Muscle of leg (tissue), 16 donors: ENCODE data around the gene INTS11. TPM values are rescaled to one million over a fixed set of nuclear protein-coding genes. Genes with fewer than 3 reads are reported as not detected.
"Not testable (repeated sequence)": the region's sequence is repeated elsewhere in the genome, so short reads cannot be mapped to it uniquely, and the experiment has no call there.

Experiments
- DNase-seq: peaks from one replicate; pipeline ENCODE4 v3.0.0; 2013
- H3K27ac ChIP-seq: one replicate; pipeline ENCODE4 v1.5.1; 2013; ENCODE audit warnings: mild to moderate bottlenecking, low read length, control low read depth
- H3K27me3 ChIP-seq: one replicate; pipeline ENCODE4 v1.6.1; 2013; ENCODE audit warnings: low read length; ENCODE audit not compliant: control insufficient read depth, insufficient read depth
- H3K36me3 ChIP-seq: one replicate; pipeline ENCODE4 v1.6.1; 2013; ENCODE audit warnings: low read length; ENCODE audit not compliant: control insufficient read depth, insufficient read depth
- H3K4me1 ChIP-seq: one replicate; pipeline ENCODE4 v1.6.1; 2013; ENCODE audit warnings: low read length; ENCODE audit not compliant: control insufficient read depth, insufficient read depth
- H3K4me3 ChIP-seq: one replicate; pipeline ENCODE4 v1.5.1; 2013; ENCODE audit warnings: low read length, control low read depth
- H3K9me3 ChIP-seq: replicated peaks from 2 replicates; pipeline ENCODE4 v1.6.1; 2013; ENCODE audit warnings: low read depth, low read length; ENCODE audit not compliant: control insufficient read depth
- WGBS: methylation state at CpG from one replicate; pipeline ENCODE4 v1.1.5; 2013; ENCODE audit warnings: missing lambda C conversion rate; ENCODE audit not compliant: insufficient coverage; 5-methylcytosine and 5-hydroxymethylcytosine counted together
- long read RNA-seq, 11 donors: transcript quantifications; one replicate each; lab custom pipeline, GENCODE V29; 2026
- polyA plus RNA-seq, 8 donors: library from polyadenylated mRNA; unstranded; fragments of 120-200 nt; gene quantifications; one replicate each; pipeline versions ENCODE4 v1.2.1 to v1.2.3, GENCODE V29; 2013; ENCODE audit warnings: inconsistent platforms in 1 of 8, low replicate concordance in 1 of 8; ENCODE audit not compliant: insufficient read length in 8 of 8, insufficient read depth in 1 of 8
- total RNA-seq: library from RNA; stranded (reverse); fragments of 120-200 nt; gene quantifications from one replicate; pipeline ENCODE4 v1.2.4, GENCODE V29; 2013

INTS11 gene
- total RNA-seq (55.9 TPM), polyA plus RNA-seq (100 to 1,000 TPM in 1 of 8 donors, 10 to 100 TPM in 7; 69.3 to 100 (median 86.6) TPM)
- long read RNA-seq, donor 1, transcript INTS11-208 (17 exons, 2,148 nt), result major isoform, 6 of 11 reads
- long read RNA-seq, donor 1, partial matches to known transcripts, result 0 of 11 reads
- long read RNA-seq, donor 1, other reads (novel, unspliced or antisense), result 0 of 11 reads
- long read RNA-seq, donor 2, partial matches to known transcripts, result 0 of 3 reads
- long read RNA-seq, donor 2, other reads (novel, unspliced or antisense), result 0 of 3 reads
- long read RNA-seq, donor 3, transcript INTS11-208 (17 exons, 2,148 nt), result major isoform, 11 of 14 reads
- long read RNA-seq, donor 3, partial matches to known transcripts, result 0 of 14 reads
- long read RNA-seq, donor 3, other reads (novel, unspliced or antisense), result 0 of 14 reads
- long read RNA-seq, donor 4, transcript INTS11-205 (4 exons, 1,104 nt), result major isoform, 7 of 19 reads
- long read RNA-seq, donor 4, partial matches to known transcripts, result 8 of 19 reads
- long read RNA-seq, donor 4, other reads (novel, unspliced or antisense), result 0 of 19 reads
- long read RNA-seq, donor 5, transcript INTS11-205 (4 exons, 1,104 nt), result minor isoform, 6 of 31 reads
- long read RNA-seq, donor 5, transcript INTS11-208 (17 exons, 2,148 nt), result major isoform, 14 of 31 reads
- long read RNA-seq, donor 5, partial matches to known transcripts, result 5 of 31 reads
- long read RNA-seq, donor 5, other reads (novel, unspliced or antisense), result 0 of 31 reads
- long read RNA-seq, donor 6, transcript INTS11-208 (17 exons, 2,148 nt), result major isoform, 9 of 31 reads
- long read RNA-seq, donor 6, transcript INTS11-205 (4 exons, 1,104 nt), result minor isoform, 6 of 31 reads
- long read RNA-seq, donor 6, partial matches to known transcripts, result 9 of 31 reads
- long read RNA-seq, donor 6, other reads (novel, unspliced or antisense), result 0 of 31 reads
- long read RNA-seq, donor 7, transcript INTS11-205 (4 exons, 1,104 nt), result minor isoform, 6 of 23 reads
- long read RNA-seq, donor 7, transcript INTS11-208 (17 exons, 2,148 nt), result major isoform, 11 of 23 reads
- long read RNA-seq, donor 7, partial matches to known transcripts, result 6 of 23 reads
- long read RNA-seq, donor 7, other reads (novel, unspliced or antisense), result 0 of 23 reads
- long read RNA-seq, donor 8, partial matches to known transcripts, result 0 of 8 reads
- long read RNA-seq, donor 8, other reads (novel, unspliced or antisense), result 0 of 8 reads
- long read RNA-seq, donor 9, transcript INTS11-208 (17 exons, 2,148 nt), result minor isoform, 5 of 14 reads
- long read RNA-seq, donor 9, transcript INTS11-205 (4 exons, 1,104 nt), result major isoform, 7 of 14 reads
- long read RNA-seq, donor 9, partial matches to known transcripts, result 0 of 14 reads
- long read RNA-seq, donor 9, other reads (novel, unspliced or antisense), result 0 of 14 reads
- long read RNA-seq, donor 10, transcript INTS11-208 (17 exons, 2,148 nt), result minor isoform, 5 of 15 reads
- long read RNA-seq, donor 10, transcript INTS11-205 (4 exons, 1,104 nt), result major isoform, 8 of 15 reads
- long read RNA-seq, donor 10, partial matches to known transcripts, result 0 of 15 reads
- long read RNA-seq, donor 10, other reads (novel, unspliced or antisense), result 0 of 15 reads
- long read RNA-seq, donor 11, partial matches to known transcripts, result 0 of 12 reads
- long read RNA-seq, donor 11, other reads (novel, unspliced or antisense), result 0 of 12 reads

DNA sequence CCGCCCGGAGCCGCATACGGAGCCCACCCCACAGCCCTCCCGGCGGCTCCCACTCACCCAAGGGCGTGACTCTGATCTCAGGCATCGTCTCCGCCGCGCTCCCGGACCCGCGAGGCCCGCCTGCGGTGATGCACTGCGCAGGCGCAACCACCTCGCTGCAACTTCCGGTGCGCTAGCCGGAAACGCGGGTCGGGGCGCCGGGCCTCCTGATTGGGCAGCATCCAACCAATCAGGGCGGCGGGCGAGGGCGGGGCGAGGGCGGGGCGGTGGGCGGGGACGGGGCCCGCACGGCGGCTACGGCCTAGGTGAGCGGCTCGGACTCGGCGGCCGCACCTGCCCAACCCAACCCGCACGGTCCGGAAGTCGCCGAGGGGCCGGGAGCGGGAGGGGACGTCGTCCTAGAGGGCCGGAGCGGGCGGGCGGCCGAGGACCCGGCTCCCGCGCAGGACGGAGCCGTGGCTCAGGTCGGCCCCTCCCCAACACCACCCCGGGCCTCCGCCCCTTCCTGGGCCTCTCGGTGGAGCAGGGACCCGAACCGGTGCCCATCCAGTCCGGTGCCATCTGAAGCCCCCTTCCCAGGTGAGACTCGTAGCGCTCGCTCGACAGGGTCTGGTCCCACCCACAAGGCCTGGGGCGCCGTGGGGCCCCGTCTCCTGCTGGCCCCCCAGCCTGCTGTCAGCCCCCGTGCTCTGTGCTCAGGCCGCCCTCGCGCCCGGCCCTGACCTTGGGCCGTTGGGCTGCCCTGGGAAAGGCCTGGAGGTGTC lies at the start of gene INTS11, which contains the start of gene CPTP:
INTS11 (minus strand) TSS at position 137 of the 764 bp plus-strand sequence; CDS start at position 85, 52 bp downstream.
CPTP (plus strand) TSS at position 279 of the 764 bp plus-strand sequence. CDS start 2,109 bp downstream, outside the sequence.
- Histone ChIP-seq H3K27ac (peak within 1 kb of the TSS; percentile 59), H3K4me3 (peak within 1 kb of the TSS; percentile 86), H3K9me3 (no peaks in the 10 kb centered on the region), H3K27me3 (no peaks in the 10 kb centered on the region), H3K4me1 (peaks cover 25% of the 10 kb centered on the region), H3K36me3 (peaks cover 52% of the 10 kb centered on the region)
- DNase-seq, result peak; percentile 95
- under 1% methylated on average over 82 of the region's 84 CpGs for WGBS

DNA sequence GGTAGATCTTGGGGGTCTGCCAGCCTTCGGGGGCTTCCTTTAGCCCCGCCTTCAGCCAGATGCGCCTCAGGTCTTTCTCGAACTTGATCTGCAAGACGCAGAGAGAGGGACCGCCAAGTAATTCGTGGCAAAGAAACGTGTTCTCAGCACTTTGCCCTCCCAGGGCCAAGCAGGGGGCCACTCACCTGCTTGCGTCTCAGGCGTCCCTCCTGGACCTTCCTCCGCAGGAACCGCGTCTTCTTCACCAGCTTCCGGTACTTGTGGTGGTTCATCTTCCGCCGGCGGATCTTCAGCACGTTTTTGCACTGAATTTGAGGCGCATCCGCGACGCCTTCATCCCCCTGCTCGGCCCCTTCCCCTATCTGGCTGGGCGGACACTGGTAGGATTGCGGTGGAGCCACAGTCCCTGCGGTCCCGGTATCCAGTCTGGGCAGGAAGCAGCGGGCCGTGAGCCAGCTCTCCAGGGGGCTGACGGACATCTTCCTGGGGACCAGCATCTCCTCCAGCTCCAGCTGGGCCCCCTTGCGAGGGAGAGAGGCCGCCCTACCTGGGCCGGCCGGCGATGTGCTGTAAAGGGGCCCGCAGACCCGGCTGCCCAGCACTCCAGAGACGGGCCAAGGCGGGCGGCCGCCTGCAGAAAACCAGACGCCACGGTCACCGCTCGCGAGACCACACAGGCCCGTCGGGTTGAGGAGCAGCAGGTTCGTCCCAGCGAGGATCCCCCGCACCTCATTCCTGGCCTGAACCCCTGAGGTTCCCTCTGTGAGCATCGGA lies 49.5 kb upstream of the INTS11 start:
- Histone ChIP-seq H3K27ac (no peak overlapping the region), H3K4me3 (peak overlapping the region; percentile 97), H3K36me3 (peaks cover 15% of the 10 kb centered on the region), H3K9me3 (no peaks in the 10 kb centered on the region), H3K27me3 (no peaks in the 10 kb centered on the region), H3K4me1 (peaks cover 31% of the 10 kb centered on the region)
- no peak for DNase-seq
- 52% methylated on average over 48 of the region's 52 CpGs for WGBS

DNA sequence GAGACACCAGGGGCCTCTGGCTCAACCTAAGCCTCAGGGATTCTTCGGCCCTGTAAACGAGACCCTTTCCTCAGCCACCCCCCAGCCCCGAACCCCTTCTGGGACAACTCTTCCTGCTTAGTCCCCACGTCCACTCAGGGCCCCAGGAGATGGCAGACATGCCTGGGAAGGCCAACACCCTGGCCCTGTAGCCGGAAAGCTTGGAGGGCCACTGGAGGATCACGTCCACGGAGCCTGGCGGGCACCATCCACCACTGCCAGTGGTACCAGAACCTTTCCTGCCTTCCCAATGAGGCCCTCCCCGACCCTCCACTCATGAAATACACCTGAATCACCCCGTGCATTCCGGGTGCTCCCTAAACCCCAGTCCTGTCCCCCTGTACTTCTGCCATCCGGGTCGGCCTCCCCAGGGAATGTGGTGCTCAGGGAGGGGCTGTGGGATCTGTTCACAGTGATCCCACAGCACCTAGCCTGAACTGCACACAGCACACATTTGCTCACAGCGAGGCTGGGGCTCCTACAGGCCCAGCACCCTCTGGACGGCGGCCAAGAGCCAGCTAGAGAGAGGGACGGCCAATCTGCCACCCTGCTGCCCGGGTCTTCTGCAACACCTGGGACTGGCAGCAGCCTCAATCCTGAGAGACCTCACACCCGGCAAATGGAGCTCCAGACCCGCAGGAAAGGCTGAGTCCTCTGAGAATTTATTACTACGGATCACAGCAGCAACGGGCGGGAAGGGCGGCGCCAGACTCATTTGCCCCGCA lies 48.8 kb upstream of the INTS11 start:
- peaks cover 15% of the 10 kb centered on the region for H3K36me3 ChIP-seq
- no peak overlapping the region for H3K27ac ChIP-seq
- H3K9me3 ChIP-seq, result no peaks in the 10 kb centered on the region
- no peak overlapping the region for H3K4me3 ChIP-seq
- 82% methylated on average over 23 of the region's 26 CpGs for WGBS
- no peak for DNase-seq
- H3K4me1 ChIP-seq, result peaks cover 31% of the 10 kb centered on the region
- no peaks in the 10 kb centered on the region for H3K27me3 ChIP-seq

DNA sequence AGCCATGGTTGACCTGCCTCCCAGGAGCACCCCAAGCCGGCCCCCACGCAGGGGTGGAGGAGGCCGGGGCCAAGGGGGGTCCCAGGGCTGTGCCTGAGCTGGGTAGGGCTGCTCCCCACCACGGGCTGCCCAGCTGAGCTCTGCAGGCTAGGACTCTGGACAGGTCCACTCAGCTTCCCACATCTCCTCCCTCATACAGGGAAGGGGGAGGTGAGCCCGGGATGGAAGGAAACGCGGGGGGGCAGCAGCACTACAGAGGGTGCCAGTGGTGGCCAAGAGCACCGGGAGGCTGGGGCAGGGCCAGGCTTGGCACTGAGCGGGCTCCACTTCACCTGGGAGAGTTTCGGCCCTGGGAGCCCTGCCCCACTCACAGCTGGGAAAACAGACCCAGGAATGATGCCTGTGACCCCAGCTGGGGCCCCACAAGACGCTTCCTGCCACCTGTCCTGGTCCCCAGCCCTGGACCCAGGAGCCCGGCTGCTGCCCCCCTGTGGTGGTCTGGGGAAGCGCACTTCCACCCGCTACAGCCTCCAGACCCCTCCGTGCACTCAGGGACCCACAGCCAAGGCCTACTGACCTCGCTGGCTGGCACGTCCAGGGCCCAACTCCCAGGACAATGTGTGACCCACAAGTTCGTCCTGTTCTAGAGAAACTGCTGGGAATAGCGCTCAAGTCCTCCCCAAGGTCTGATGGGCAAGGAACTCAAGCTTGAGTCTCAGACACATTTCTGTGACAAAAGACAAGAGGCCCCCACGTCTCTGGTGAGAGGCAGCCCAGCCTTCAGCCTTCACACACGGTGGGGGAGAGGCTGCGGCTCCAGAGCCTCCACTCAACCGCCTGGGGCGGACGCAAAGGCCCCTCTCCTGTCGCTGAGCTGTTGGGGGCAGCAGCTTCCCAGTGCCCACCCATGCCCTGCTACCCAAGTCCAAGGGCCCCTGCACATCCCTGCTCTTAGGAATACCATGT lies 47.6 kb upstream of the INTS11 start:
- Histone ChIP-seq H3K4me1 (peaks cover 31% of the 10 kb centered on the region), H3K9me3 (no peaks in the 10 kb centered on the region), H3K27me3 (no peaks in the 10 kb centered on the region), H3K4me3 (no peak overlapping the region), H3K36me3 (peaks cover 15% of the 10 kb centered on the region), H3K27ac (no peak overlapping the region)
- 37% methylated on average over 24 of the region's 26 CpGs for WGBS
- DNase-seq, result peak; percentile 57

DNA sequence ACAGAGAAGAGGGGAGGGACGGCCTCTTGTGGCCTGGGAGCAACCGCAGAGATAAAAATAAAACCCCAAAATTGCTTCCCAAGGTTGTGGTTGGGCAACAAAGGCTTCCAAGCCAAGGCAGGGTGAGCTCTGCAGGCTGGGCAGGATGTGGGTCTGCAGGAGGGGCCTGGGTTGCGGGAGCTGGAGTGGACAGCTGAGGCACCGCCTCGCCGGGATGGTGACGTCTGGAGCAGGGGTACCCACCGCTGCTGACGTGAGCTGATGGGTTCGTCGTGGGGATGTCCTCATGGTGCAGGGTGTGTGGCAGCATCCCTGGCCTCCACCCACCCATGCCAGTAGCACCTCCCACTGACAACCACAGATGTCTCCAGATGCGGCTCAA lies 46.9 kb upstream of the INTS11 start:
- 68% methylated on average over 4 of the region's 12 CpGs for WGBS
- no peaks in the 10 kb centered on the region for H3K27me3 ChIP-seq
- H3K36me3 ChIP-seq, result peaks cover 15% of the 10 kb centered on the region
- H3K9me3 ChIP-seq, result no peaks in the 10 kb centered on the region
- DNase-seq, result no peak
- no peak overlapping the region for H3K27ac ChIP-seq
- no peak overlapping the region for H3K4me3 ChIP-seq
- peaks cover 31% of the 10 kb centered on the region for H3K4me1 ChIP-seq

DNA sequence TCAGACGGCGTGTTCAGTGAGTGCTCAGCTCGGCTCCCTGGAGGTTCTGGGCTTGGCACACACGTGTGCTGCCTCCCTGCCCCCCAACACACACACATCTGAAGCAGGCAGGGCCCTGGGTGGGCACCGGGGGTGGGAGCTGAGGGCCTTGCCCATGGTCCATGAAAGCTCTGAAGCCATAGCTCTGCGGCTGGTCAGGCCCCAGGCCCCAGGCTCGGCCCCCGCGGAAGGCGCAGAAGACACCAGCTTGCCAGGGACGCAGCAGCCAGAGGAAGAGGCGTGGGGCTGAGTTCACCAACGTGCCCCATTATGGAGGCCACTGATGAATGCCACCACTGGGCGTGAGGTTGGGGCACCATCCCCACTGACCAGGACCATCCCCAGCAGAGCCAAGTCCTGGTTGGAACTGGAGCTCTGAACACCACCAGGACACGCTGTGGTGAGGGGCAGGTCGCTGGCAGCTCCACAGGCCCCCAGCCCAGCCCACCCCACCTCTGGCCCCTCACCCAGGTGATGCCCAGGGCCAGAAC lies 46.4 kb upstream of the INTS11 start:
- Histone ChIP-seq H3K4me1 (peaks cover 27% of the 10 kb centered on the region), H3K27ac (no peak overlapping the region), H3K36me3 (peaks cover 15% of the 10 kb centered on the region), H3K27me3 (no peaks in the 10 kb centered on the region), H3K4me3 (no peak overlapping the region), H3K9me3 (peaks cover 4% of the 10 kb centered on the region)
- no peak for DNase-seq
- 85% methylated on average over 14 of the region's 16 CpGs for WGBS

DNA sequence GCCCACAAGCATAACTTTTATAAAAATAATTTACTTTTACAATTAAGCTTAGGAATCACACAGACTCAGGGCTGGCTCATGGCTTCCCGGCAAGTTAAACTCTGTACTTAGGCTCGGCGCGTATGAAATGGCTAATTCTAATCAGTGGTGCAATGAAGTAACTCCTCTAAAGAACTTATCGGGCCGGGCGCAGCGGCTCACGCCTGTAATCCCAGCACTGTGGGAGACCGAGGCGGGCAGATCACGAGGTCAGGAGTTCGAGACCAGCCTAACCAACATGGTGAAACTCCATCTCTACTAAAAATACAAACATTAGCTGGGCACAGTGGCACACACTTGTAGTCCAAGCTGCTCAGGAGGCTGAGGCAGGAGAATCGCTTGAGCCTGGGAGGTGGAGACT lies 45.6 kb upstream of the INTS11 start:
- not testable (repeated sequence) for H3K9me3 ChIP-seq, H3K4me3 ChIP-seq, H3K27me3 ChIP-seq, H3K27ac ChIP-seq, DNase-seq
- peaks cover 15% of the 10 kb centered on the region for H3K36me3 ChIP-seq
- WGBS, result 91% methylated on average over 11 of the region's 14 CpGs
- H3K4me1 ChIP-seq, result peaks cover 25% of the 10 kb centered on the region
